GM21717 (cell line): Measurements from ENCODE around the gene MAP3K10.
"Not testable (repeated sequence)": the region's sequence is repeated elsewhere in the genome, so short reads cannot be mapped to it uniquely, and the experiment has no call there.

Source experiments
- ATAC-seq: cut with Tn5 transposase; IDR thresholded peaks from one replicate; pipeline ENCODE4 v1.9.1; 2021; ENCODE audit warnings: mild to moderate bottlenecking, moderate library complexity; ENCODE audit not compliant: unreplicated experiment

The MAP3K10 gene

GRCh38 chr19:40190891-40191835 lies at the start of gene MAP3K10:
TSS of gene MAP3K10 (plus strand) at chr19:40191426. CDS start at chr19:40192032, 606 bp downstream.
- ATAC-seq, result peak; percentile 65

GRCh38 chr19:40141551-40141950 lies 49.7 kb upstream of the MAP3K10 start:
- ATAC-seq, result no peak

GRCh38 chr19:40143612-40144011 lies 47.6 kb upstream of the MAP3K10 start:
- ATAC-seq, result no peak

- no peak for ATAC-seq
These were observed 47.1 kb upstream of the MAP3K10 start for GRCh38 chr19:40144151-40144550.

GRCh38 chr19:40144947-40145748 lies 46.1 kb upstream of the MAP3K10 start:
- no peak for ATAC-seq

- not testable (repeated sequence) for ATAC-seq
These were observed 45.5 kb upstream of the MAP3K10 start for GRCh38 chr19:40145749-40146029.

GRCh38 chr19:40147338-40147692 lies 43.9 kb upstream of the MAP3K10 start:
- no peak for ATAC-seq

- ATAC-seq, result no peak
These were observed 43.4 kb upstream of the MAP3K10 start for GRCh38 chr19:40147693-40148347.

GRCh38 chr19:40149501-40149900 lies 41.7 kb upstream of the MAP3K10 start:
- ATAC-seq, result no peak

GRCh38 chr19:40150170-40150569 lies 41.1 kb upstream of the MAP3K10 start:
- no peak for ATAC-seq

GRCh38 chr19:40154121-40154680 lies 37.0 kb upstream of the MAP3K10 start:
- ATAC-seq, result no peak

- ATAC-seq, result no peak
These were observed 35.4 kb upstream of the MAP3K10 start for GRCh38 chr19:40155749-40156265.

GRCh38 chr19:40157059-40157458 lies 34.2 kb upstream of the MAP3K10 start:
- ATAC-seq, result no peak

- ATAC-seq, result no peak
These were observed 31.5 kb upstream of the MAP3K10 start for GRCh38 chr19:40159744-40160143.

- ATAC-seq, result no peak
These were observed 29.1 kb upstream of the MAP3K10 start for GRCh38 chr19:40162104-40162503.

GRCh38 chr19:40163541-40164129 lies 27.6 kb upstream of the MAP3K10 start:
- ATAC-seq, result no peak

GRCh38 chr19:40165362-40165937 lies 25.8 kb upstream of the MAP3K10 start:
- ATAC-seq, result no peak

- ATAC-seq, result not testable (repeated sequence)
These were observed 21.5 kb upstream of the MAP3K10 start for GRCh38 chr19:40169482-40170302.

- ATAC-seq, result not testable (repeated sequence)
These were observed 20.8 kb upstream of the MAP3K10 start for GRCh38 chr19:40170303-40170989.
